Astrocyte of the cerebellum (primary cell): Measurements from ENCODE around the gene KRTAP10-11.

ENCODE experiments used
- DNase-seq: peaks from one replicate; pipeline ENCODE4 v3.0.0-alpha.2; 2011; ENCODE audit warnings: low read depth
- H3K4me3 ChIP-seq: 2 replicates; pipeline ENCODE4 v1.5.1; 2011; ENCODE audit warnings: mild to moderate bottlenecking, low read depth, low read length, moderate library complexity
- CTCF ChIP-seq: IDR thresholded peaks from 2 replicates; pipeline ENCODE4 v1.5.1; 2012; ENCODE audit warnings: low read length, low read depth, moderate library complexity, mild to moderate bottlenecking; ENCODE audit errors: missing control alignments
- in situ Hi-C: cut with HindIII; loops from 2 replicates; pipeline ENCODE4 v1.10.0; 2017; ENCODE audit warnings: low sequenced_read_pairs

Gene KRTAP10-11

GRCh38 chr21:44644878-44645277 is 1.3 kb upstream of the KRTAP10-11 start:
- in situ Hi-C loops, result loop anchor here (5.0 kb wide), 1 partner anchor 47 kb away; no protein-coding TSS in a partner anchor
- H3K4me3 ChIP-seq, result no peak overlapping the region
- TF ChIP-seq CTCF, result no peak
- DNase-seq, result no peak

- DNase-seq, result no peak
Measured at GRCh38 chr21:44647222-44647552, 973 bp downstream of the KRTAP10-11 start.

DNA sequence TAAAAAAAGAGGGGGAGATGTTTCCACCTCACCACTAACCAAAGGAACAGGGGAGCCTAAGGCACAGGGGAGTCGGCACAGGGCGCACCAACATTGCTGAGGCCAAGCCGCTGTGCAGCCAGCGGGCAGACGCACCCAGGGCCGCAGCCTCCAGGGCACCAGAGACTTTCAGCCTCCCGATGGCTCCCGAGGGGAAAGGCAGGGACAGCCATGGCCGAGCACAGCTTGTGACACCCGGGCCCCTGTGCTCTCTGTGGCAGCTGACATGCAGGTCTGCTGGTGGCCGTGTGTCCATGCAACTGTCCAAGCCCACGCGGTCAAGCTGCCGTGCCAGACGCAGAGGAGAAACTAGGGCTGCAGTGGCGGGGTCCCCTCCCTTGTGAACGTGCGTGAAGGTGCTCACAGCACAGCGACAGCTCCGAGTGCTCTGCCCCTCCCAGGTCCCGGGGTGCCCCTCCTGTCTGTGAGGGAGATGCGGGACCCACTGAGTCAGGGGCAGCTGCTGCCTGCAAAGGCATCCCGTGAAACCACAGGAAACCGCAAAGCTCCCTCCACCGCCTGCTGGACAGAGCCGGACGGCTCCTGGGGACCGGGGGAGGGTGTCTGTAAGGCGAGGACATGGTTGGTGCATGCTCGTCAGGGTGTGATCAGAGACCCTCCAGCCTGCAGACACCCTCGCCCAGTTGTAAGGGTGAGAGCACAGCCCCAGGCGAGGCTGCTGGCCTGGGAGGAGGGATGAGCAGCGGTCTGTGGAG is 2.5 kb downstream of the KRTAP10-11 start:
- no peak overlapping the region for H3K4me3 ChIP-seq
- DNase-seq, result no peak
- no peak for TF ChIP-seq CTCF
- in situ Hi-C loops, result loop anchor here (5.0 kb wide), 1 partner anchor 44 kb away; no protein-coding TSS in a partner anchor

More at GRCh38 chr21:44647222-44647552, 973 bp downstream of the KRTAP10-11 start:
- H3K4me3 ChIP-seq, result no peak overlapping the region
- TF ChIP-seq CTCF, result no peak
- in situ Hi-C loops, result loop anchor here (5.0 kb wide), 1 partner anchor 45 kb away; no protein-coding TSS in a partner anchor

GRCh38 chr21:44649521-44650100 is 3.4 kb downstream of the KRTAP10-11 start:
- in situ Hi-C loops, result loop anchor here (5.0 kb wide), 1 partner anchor 43 kb away; no protein-coding TSS in a partner anchor
- TF ChIP-seq CTCF, result no peak
- DNase-seq, result no peak
- H3K4me3 ChIP-seq, result no peak overlapping the region

GRCh38 chr21:44650265-44650972 is 4.2 kb downstream of the KRTAP10-11 start:
- no peak for DNase-seq
- no peak for TF ChIP-seq CTCF
- in situ Hi-C loops, result no loop called here
- H3K4me3 ChIP-seq, result no peak overlapping the region

DNA sequence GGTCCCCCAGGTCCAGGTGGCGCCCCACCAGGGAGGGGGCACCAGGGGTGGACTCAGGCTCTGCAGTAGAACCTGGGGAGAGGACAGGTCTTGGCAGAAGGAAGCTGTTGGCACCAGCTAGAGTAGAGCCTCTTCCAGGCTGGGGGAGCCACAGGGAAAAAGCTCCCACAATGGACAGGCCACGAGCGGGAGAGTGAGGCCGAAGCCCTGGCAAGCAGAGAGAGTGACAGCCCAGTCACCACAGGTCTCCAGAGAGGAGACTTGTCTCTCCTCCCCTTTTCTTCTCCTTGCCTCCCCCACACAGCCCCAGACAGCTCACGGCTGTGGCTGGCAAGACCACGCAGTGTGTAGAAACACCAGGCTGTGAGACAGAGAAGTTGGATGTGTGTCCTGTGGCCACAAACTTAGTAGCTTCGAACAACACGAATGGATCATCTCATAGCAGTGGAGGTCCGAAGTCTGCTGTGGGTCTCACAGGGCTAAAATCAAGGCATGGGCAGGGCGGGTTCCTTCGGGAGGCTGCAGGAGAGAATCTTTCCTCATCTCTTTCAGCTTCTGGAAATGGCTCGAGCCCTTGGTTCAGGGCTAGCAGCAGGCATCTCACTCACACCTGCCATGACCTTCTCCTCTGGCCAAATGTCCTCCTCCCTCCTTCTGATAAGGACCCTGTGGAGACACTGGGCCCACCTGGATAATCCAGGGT is 4.9 kb downstream of the KRTAP10-11 start:
- in situ Hi-C loops, result no loop called here
- TF ChIP-seq CTCF, result no peak
- no peak overlapping the region for H3K4me3 ChIP-seq
- no peak for DNase-seq
